SIG-M5 treated with dmso at 0.1 percent for 504 hours (cell line): ENCODE measurements around the gene SLC6A6.

Experiments
- DNase-seq: peaks from one replicate; lab custom pipeline; 2025; ENCODE audit not compliant: unreplicated experiment; lab: John Stamatoyannopoulos, UW

SLC6A6 gene

DNA sequence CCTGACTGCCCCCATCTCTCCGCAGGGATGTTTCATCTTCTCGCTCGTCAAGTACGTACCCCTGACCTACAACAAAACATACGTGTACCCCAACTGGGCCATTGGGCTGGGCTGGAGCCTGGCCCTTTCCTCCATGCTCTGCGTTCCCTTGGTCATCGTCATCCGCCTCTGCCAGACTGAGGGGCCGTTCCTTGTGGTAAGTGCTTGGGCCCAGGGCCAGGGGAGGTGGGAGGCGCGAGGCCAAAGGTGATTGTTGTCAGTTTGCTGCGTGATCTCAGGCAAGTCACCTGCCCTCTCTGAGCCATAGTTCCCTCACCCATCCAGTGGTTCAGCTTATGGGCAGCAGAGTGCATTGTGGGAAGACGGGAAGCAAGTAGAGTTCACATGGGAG is 79.2 kb downstream of the SLC6A6 start:
- no peak for DNase-seq

DNA sequence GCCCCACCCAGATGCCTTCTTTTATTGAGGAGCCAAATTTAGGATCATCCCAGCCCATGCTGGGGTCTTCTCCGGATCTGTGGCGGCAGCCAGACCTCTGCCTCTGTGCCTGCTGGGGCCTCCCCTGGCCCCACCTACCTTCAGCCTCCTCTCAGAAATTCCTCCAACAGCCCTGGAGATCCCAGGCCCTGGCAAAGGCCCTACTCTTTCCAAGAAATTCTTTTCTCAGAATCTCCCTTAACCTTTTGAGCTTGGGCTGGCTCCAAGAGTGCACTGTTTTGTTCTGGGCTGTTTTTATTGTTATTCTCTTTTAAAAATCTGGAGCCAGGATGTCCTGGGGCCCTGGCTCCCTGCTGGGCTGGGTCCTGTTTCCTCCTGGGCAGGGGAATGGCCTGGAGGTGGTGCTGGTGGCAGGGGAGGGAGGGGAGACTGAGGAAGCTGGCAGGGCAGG is 79.9 kb downstream of the SLC6A6 start:
- DNase-seq: no peak

DNA sequence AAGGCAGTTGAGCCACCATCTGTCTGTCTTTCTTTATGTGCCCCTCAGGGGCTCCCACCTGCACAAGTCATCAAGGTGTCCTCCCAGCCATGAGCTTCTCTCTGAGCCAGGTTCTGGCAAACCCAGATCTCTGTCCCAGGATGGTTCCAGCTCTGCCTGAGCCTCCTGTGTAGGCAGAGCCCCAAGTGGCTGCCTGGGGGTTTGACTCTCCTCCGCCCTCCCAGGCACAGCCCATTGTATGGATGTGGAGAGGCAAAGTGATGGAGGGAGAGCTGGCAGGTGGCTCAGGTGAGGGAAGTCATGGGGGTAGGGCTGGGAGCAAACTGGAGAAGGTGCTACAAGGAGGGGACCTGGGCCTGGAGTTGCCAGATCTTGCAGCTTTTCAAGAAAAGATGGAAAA is 80.9 kb downstream of the SLC6A6 start:
- DNase-seq: no peak

DNA sequence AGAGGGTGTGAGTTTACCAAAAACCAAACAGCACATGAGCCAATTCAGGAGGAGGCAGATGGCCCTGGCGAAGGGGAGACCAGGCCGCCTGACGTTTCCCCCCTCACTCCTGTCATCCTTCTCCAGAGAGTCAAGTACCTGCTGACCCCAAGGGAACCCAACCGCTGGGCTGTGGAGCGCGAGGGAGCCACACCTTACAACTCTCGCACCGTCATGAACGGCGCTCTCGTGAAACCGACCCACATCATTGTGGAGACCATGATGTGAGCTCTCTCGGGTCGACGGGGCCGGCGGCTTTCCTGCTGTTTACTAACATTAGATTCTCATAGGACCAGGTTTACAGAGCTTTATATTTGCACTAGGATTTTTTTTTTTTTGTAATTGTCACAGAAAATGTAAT is 82.3 kb downstream of the SLC6A6 start:
- no peak for DNase-seq

DNA sequence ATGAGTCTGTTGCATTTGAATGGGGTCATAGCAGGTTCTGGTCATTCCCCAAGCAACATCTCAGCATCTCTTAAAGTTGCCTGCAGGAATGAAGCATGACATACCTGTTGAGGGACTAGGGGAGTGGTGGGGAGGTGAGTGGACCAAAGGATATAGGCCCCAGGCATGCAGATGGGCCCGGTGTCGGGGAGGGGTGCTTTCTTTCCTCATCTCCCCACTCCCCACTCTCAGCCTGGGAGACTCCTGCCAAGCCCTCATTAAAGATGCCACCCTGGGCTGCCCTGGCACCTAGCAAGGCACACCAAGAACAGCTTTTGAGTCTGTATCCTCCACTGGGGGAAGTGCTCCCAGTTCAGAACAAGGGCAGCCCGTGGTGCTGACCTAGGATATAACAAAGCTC is 83.6 kb downstream of the SLC6A6 start:
- DNase-seq: no peak

DNA sequence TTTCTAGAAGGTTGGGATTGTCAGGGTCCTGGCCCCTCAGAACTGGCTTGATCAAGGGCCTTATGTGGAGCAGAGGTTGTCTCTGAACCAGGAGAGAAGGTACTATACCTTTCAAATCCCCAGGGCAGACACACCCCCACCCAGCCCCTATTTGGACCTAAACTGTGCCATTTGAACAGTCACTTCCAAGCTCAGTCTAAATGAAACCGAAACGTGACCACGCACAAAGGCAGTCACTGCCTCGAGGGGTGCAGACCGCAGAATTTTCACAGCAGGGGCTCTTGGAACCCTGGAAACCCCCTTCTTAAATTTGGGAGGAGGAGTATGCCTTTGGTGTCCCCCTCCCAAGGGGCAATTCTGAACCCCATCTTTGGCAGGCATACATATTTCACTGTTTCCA is 84.1 kb downstream of the SLC6A6 start:
- no peak for DNase-seq

DNA sequence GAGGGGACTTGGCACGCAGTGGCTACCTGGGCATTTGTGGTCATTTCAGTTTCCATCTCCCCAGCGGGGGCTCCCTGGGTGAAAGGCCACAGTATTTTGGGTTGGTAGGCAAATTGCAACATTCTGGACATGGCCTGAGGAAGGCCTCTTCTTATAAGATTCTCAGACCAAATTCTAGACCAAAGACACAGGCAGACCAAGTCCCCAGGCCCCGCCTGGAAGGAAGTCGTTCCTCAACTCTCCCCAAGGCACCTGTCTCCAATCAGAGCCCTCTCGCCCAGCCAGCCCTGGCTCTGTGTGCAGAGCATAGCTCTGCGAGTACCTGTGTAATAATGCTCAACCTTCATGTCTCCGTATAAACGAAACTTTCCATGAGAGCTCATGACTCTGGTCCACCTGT is 84.7 kb downstream of the SLC6A6 start:
- DNase-seq: no peak

DNA sequence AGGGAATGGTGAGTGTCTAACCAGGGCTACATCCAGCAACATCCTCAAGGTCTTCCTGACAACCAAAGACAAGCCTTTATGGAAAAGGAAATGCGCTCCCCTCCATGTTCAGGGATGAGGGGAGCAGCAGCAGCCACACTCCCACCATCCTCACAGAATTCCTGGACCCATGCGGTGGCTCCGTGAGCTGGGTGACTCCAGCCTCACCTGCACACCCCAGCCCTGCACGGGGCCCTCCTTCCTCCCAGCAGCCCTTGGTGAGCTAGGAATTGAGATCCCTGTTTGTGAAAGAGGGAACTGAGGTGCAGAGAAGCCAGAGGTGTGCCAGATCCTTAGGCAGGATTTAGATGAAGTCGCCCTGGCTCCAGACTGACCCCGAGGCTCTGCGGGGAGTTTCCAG is 85.4 kb downstream of the SLC6A6 start:
- no peak for DNase-seq

DNA sequence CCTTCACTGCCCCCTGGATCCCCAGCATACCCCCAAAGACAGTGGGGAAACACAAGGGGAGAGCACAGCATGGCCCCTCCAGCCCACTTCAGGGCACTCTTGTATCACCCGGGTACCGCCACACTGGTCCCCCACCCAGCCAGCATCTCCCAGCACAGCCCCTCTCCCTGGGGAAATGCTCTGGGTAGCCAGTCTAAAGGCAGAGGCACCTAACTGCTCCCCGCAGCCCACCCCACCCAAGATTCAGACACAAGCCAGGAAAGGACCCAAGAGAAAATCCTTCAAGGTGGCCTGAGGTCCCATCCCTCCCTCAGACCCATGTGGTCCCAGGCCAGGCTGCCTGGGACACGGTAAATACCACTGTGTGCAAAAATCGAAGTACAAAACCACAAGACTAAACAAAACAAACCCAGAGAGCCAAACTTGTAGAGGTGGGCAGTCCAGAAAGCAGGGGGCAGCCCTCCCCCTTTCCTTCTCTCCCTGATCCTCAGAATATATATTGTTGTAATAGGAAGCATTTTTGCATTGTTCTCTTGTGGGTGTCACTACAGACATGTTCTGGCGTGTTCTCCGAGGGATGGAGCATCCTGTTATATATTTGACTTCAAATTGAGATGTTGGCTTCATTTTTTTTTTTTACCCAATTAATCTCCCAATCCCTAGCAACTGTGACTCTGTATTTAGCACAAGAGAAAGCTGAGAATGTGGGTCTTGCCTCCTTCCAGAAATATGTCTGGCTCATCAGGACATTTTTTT is 86.1 kb downstream of the SLC6A6 start:
- DNase-seq: no peak

DNA sequence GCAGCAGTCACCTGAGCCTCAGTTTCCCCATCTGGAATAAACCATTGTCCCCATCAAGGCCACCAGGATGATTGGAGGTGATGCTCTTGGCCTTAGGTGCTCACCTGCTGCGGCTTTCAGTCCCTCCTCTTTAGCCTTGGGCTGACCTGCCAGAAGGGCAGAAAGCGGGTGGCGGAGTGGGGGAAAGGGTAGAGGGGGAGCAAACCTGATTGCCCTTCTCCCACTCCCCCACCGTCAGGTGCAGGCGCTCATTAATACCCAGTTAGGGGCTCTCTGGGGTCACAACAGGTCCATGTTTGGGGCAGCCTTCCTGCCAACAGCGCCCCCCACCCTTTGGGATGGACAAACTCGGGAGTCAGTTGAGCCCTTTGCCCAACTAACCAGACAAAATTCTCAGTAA is 87.2 kb downstream of the SLC6A6 start:
- DNase-seq: no peak

DNA sequence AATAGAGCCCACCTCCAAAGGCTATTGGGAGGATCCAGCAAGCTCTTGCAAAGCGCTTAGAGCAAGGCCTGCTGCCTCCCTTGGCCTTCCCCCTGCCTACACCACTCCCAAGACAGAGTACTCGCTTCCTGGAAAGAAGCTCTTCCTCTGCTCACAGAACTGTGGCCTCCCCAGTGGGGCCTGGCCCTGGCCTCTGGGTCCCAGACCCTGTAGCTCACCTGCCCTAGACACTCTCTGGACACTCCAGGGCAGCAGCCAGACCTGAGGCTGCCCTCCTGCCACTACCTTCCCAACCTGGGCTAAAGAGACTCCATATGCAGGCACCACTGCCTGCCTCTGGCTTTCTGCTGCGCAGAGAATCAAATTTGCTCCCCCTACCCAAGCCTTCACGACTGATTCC is 87.8 kb downstream of the SLC6A6 start:
- DNase-seq: no peak

DNA sequence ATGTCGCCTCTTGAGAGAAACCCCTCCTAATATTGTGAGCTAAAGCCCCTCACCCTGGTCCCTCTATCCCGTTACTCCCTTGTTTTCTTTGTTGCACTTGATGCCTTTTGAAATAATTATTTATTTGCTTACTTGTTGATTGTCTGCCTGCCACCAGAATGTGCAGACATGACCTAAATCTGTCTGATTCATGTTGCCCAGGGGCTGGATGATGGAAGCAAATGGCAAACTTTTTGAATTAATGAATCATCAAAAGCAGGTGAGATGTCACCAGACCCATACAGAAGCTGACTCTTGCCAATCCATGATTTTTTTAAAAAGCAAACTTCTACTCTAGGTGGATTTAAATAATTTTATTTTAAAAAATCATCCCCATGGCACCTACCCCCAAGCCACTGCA is 88.4 kb downstream of the SLC6A6 start:
- no peak for DNase-seq

DNA sequence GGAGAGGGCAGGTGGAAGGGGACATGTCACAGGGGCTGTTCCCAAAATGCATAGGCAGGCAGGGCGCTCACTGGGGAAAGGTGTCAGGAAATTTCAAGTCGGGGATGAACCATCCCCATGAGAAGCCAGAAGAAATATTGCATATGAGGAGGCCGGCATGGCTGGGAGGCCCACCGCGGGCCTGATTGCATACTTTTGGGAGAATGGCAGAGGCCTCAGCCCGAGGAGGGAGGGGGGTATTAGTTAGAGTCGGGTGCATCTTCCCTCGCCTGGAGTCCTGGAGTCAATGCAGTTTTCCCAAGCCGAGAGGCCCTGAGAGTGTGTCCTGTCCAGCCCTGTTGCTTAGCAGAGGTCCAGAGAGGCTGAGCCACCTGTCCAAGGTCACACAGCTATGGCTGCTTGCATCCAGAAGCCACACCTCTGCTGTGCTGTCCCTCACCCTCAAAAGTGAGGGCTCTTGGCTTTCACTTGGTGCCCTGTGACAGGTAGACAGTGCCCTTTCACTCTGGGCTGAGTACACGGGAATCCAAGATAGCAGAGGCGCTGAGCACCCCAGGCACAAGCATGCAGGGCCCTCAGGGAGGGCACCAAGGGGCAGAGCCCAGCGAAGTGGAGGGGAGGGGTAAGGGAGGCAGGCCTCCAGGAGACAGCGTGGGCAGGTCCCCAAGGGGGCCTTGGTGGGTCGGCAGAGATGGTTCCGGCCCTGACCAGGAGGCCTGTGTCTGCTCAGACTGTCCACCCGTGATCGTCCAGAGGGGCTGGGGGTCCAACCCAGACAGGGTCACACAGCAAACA is 89.2 kb downstream of the SLC6A6 start:
- DNase-seq: no peak

DNA sequence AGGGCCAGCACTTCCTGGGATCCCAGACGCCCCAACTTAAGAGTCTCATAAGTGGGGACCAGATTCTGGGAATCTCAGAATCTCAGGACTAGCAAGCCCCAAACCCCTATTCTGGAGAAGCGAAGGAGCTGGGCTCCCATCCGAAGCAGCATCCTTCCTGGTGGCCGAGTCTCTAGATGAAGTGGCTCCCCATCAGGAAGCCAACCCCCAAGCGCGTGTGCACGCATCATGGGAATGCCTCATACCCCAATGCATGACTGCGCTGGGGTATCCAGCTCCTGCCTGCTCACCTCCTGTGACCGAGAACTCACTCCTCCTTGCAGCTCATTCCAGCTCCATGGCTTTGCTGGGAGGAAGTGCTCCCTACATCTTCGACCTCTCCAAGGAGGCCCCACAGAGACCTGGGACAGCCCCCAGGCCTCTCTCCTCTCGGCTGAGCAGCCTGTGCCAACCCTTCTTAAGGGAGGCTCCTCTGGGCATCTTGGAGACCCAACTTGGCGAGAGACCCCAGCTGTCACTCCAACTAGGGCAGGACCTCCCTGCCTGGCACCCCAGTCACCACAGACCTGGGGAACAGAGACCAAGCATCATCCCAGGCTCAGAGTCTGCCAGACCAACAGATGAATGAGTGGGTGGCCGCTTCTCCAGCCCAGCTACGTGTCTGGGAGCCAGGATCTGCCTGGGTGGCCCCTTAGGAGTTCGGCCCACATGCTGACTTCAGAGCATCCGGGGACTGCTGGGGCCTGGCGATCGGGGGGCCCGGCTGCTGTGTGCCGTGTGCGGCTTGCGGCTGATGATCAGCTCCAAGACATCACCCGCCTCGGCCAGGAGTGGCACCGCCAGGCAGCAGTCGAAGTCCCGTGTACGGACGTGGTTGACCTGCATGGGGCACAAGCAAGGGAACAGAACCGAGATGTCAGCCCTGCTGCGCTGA is 90.8 kb downstream of the SLC6A6 start:
- DNase-seq: no peak

DNA sequence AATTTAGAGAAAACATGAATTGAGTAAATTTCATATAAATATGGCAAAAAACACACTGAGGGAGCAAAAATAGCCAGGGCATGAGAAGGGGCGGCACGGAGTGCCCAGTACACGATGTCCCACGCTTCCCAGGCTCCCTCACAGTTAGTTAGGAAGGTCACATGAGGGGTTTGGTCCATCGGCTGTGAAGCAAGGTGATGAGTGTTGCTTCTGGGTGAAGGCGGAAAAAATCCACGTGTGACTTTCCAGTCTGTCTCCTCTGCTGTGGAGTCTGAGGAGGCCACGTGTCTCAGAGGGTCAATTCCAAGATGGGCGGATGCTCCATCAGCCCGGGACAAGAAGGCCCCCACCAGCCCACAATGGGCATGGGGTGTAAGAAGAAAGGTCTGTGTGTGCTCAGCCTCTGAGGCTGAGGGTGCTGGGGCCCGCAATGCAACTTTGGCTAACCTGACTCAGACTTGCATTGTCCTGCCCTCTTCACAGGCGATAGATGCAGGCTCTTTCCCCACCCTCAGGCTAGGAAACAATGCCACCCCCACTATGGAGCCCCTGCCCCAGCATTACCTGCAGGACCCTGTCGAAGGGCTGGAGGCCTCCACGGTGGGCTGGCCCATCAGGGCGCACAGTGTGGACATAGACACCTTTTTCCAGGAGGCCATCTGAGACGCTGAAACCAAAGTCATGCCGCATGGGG is 92.0 kb downstream of the SLC6A6 start:
- no peak for DNase-seq

DNA sequence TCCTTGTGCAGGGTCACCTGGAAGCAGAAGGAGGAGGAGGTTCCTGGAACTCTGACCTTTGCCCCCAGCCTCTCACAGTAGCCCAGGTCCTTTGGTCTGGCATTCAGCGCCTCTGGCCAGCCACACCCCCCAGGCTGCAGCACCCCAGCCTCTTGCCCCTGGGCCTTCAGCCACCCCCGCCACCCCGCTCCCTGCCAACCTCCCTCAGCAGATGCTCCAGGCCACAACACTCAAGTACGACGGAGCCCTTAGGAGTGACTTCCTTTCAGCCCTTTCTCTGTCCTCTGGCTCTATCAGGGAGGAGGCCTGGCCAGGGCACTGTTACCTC is 92.5 kb downstream of the SLC6A6 start:
- DNase-seq: no peak

DNA sequence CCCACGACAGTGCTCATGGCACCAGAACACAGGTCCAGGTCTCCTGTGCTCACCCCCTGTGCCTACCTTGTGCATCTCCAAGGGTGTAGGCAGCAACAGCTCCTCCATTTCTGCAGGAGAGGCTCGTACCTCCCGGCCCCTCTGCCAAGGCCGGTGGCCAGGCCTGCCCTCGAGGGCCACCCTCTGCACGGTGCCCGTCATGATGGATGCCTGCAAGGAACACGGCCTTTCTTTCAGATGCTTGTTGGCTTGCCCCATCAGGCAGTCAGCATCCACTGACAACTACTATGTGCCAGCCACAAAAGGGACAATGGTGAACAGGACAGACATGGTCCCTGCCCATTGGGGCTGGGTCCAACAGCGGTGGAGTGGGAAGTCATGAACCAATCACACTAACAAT is 93.9 kb downstream of the SLC6A6 start:
- no peak for DNase-seq

DNA sequence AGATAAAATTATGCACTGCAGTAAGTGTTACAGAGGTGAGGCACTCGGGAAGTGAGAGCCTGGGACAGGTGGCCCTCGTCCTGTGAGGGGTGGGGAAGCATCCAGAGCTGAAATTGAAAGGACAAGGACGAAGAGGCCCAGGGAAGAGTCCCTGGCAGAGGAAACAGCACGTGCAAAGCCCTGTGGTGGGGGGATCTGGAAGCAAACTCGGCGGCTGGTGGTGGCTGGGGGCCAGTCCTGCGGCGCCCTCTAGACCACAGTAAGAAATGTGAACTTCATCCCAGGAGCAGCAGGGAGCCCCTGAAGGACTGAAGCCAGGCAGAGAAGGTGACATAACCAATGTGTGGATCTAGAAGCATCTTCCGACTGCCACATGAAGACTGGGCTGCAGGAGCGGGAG is 94.9 kb downstream of the SLC6A6 start:
- no peak for DNase-seq

DNA sequence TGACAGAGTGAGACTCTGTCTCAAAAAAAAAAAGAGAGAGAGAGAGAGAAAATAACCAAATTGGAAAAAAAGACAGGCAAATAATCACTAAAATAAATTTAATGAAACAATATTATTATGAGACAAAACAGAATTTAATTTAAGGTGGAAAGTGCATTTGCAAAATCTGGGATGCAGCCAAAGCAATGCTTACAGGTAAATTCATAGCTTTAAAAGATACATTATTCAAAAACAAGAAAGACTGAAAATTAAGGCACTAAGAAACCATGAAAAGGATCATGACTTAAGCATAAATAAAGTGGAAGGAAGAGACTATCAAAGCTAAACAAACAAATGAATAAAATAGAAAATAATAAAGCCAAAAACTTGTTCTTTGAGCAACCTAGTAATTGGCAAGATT is 100.1 kb downstream of the SLC6A6 start:
- no peak for DNase-seq

DNA sequence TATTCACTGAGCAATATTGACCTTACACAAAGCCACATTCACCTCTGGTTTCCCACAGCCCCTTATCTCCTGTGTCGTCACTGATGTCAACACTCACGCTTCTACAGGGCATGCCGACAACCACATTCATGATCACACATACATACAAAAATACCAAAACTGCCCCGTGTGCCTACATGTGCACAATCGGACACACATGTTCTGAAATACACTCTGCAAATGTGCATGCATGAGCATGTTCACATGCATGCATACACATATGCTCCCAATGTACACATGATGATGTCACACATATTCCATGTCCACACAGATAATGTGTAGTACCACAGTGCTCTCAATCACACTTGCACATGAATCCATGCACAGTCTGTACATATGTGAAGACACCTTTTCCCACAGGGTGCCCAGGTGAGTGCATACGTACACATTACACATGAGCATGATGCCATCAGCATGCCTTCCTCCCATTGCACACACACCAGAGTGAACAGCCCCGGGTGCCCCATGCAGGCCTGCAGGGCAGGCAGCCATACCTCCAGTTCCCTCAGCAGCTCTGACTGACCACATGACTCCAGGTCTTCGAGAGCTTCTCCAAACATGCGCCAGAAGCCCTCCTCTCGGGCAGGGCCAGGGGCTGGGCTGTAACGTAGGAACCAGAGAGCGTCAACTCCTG is 100.8 kb downstream of the SLC6A6 start:
- no peak for DNase-seq

DNA sequence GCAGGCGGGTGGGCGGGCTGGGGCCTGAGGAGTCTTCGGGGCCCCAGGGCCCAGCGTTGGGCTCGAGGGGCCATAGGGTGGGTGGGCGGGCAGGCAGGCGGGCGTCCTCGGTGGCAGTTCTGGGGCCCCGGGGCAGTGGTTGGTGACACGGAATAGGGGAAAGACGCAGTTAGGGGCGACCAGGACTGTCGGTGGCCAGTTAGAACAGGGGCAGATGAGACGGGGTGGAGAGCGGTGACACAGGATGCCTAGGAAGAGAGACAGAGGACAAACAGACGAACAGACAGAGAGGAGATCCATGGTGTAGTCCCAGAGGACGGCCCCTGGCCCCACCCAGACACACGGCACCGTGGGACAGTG is 101.3 kb downstream of the SLC6A6 start:
- no peak for DNase-seq
